ENCODE measurements around the gene UBASH3B.
A peak's percentile ranks its signal among the peaks of the same experiment; 100 is the strongest.

Gene UBASH3B

DNA sequence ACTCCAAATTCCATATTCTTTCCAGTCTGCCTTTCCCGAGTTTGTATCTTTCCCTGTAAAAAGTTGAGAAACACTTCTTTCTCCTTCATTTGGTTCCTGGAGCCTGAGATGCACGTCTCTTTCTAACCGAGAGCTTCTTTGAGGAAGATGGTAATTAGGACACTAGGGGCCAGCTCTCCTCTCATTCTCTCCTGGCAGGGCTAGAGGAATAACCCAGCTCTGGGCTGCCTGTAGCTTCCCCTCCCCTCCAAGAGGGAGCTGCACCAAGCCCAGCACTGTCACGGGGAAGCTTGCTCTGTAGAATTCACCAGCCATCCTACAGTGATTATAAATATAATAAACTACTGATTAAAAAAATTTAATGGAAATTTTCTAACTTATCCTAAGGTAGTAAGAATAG lies 26.9 kb downstream of the UBASH3B start:
- no peak overlapping the region for H3K4me3 ChIP-seq (replicated peaks in 1 of 2; ENCODE audit: low read depth in 2 of 2, low read length in 2 of 2)
- no peak for DNase-seq (ENCODE audit: low read depth in 2 of 2)
- TF ChIP-seq, protein P1, sequence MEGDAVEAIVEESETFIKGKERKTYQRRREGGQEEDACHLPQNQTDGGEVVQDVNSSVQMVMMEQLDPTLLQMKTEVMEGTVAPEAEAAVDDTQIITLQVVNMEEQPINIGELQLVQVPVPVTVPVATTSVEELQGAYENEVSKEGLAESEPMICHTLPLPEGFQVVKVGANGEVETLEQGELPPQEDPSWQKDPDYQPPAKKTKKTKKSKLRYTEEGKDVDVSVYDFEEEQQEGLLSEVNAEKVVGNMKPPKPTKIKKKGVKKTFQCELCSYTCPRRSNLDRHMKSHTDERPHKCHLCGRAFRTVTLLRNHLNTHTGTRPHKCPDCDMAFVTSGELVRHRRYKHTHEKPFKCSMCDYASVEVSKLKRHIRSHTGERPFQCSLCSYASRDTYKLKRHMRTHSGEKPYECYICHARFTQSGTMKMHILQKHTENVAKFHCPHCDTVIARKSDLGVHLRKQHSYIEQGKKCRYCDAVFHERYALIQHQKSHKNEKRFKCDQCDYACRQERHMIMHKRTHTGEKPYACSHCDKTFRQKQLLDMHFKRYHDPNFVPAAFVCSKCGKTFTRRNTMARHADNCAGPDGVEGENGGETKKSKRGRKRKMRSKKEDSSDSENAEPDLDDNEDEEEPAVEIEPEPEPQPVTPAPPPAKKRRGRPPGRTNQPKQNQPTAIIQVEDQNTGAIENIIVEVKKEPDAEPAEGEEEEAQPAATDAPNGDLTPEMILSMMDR (IDR thresholded peaks at IDR 0.05; ENCODE audit: low read depth, low read length): no peak

DNA sequence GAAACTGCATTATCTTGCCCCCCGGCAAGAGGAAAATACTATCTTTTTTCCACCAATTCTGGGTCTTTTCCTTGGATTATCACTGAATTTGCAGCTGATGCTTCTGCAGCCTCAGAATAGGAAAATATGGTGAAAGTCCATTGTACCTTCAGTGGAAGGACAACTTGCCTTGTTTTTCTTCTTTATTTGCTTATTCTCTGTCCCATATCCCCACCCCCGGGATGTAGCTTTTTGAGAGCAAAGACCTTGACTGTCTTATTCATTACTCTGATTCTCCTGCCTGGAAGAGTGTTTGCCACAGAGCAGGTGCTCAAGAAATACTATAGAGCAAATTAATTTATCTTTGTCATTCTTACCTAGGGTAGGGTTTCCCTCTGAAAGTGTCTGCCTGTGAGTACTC lies 29.5 kb downstream of the UBASH3B start:
- no peak for DNase-seq (ENCODE audit: low read depth in 2 of 2)
- TF ChIP-seq, protein P1 (IDR thresholded peaks at IDR 0.05; ENCODE audit: low read depth, low read length): no peak
- no peak overlapping the region for H3K4me3 ChIP-seq (replicated peaks in 1 of 2; ENCODE audit: low read depth in 2 of 2, low read length in 2 of 2)

DNA sequence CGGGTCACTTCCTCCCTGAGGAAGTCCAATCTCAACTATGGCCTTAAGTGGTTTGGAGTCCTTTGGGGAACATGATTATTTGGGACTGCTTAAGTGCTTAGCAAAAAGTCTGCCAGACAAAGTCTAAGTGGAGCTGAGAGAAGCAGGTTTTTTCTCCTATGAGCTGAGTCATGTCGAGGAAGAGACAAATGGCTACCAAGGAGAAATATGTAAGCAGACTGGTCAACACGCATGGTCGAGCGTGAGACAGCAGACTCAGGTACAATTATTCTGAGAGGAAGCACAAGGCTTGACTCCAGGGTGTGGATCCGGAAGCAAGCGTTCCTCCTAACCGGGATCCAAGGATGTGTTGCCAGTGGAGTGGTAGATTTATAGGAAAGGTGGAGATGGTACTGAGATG lies 30.6 kb downstream of the UBASH3B start:
- TF ChIP-seq, protein P1 (IDR thresholded peaks at IDR 0.05; ENCODE audit: low read depth, low read length): no peak
- no peak overlapping the region for H3K4me3 ChIP-seq (replicated peaks in 1 of 2; ENCODE audit: low read depth in 2 of 2, low read length in 2 of 2)
- DNase-seq (ENCODE audit: low read depth in 2 of 2): peak in 1 of 2 donors; percentile 60

DNA sequence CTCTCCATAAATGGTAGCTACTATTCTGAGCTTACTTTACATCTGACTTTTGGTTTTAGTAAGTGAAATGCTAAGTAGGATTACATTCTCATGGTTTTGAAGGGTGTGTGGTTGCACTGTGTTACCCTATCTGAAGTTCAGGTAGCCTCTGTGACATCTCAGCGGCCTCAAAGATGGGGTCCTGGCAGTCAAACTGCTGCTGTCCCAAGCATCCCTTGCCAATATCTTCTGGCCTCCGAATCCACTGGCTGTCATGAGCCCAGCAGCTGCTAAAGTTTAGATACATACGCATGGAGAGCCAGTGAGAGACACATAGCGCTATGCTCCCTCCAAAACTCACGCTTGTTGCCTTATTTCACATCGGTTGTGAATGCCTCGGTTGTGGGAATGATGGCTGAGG lies 34.9 kb downstream of the UBASH3B start:
- no peak for DNase-seq (ENCODE audit: low read depth in 2 of 2)
- TF ChIP-seq, protein P1 (IDR thresholded peaks at IDR 0.05; ENCODE audit: low read depth, low read length): no peak
- H3K4me3 ChIP-seq (replicated peaks in 1 of 2; ENCODE audit: low read depth in 2 of 2, low read length in 2 of 2): peak overlapping the region in 1 of 2 donors; percentile 18

DNA sequence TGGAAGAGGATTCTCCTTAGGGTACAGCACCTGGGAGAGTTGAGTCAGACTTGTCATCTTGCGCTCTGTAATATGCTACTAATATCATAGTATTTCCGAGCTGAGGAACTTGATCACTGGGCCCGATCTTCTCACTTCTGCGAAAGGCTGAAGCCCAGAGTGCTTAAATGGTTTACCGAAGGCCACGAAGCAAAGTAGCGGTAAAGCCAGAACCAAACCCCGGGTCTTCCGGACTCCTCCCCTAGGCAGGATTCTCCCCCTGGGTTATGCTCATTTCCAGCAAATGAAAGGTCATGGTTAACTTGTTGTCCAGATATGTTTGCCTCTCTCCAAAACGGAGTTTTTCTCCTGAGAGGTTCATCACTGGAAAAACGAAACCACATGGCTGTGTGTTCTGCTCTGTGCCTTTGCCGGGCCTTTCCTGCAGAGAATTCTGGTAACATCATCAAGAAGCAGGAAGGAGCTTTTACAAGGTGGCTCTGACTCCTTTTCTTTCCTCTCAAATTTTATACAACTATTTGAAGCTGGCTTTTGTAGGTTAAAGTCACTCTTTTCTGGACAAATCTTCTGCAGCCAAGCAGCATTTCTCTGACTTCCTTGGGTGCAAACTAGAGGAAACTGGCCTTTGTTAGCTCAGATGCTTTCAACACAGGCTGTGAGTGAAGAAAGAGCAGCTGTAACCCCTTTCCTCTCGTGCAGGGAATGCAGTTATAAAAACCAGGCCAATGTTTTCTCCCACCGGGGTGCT lies 35.5 kb downstream of the UBASH3B start:
- DNase-seq (ENCODE audit: low read depth in 2 of 2): peak; percentile 71 to 73
- TF ChIP-seq, protein P1 (IDR thresholded peaks at IDR 0.05; ENCODE audit: low read depth, low read length): no peak
- peak overlapping the region in 1 of 2 donors; percentile 18 for H3K4me3 ChIP-seq (replicated peaks in 1 of 2; ENCODE audit: low read depth in 2 of 2, low read length in 2 of 2)

DNA sequence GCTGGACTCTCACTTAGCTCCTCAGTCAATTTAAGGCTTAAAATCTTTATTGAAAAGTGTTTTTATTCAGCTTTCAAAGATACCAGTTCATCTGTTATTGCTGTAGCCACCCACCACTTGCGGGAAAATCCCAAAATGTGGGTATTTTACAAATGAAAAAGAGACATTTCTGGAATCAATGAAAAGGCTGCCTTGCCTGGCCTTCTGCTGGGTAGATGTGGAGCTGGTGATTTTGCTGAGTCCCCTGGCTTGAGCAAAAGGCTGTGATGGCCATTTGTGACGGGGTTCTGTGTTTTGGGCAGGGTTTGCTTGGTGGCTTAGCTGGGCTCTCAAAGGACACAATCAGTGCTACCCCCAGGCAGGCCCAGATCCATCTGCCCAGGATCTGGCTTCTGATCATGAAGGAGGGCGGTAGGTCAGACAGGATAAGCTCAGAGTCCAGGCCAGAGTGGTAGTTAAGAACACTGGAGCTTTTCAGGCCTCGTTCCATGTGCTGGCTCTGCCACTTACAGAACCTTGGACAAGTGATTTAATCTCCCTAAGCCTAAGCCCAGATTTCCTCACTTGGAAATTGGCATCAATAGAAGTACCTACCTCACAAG lies 36.1 kb downstream of the UBASH3B start:
- DNase-seq (ENCODE audit: low read depth in 2 of 2): no peak
- no peak overlapping the region for H3K4me3 ChIP-seq (replicated peaks in 1 of 2; ENCODE audit: low read depth in 2 of 2, low read length in 2 of 2)
- TF ChIP-seq, protein P1 (IDR thresholded peaks at IDR 0.05; ENCODE audit: low read depth, low read length): no peak

Data from cardiac fibroblast (primary cell).